A673 (cell line): Measurements from ENCODE around the gene FERMT2.

Experiments
- CTCF ChIP-seq: fragments of 300-800, 200-600 bp; sonication (generic); conservative IDR thresholded peaks from 2 replicates; pipeline ENCODE4 v1.5.1; 2017; ENCODE audit warnings: low read depth, mild to moderate bottlenecking, antibody characterized with exemption, low read length, moderate library complexity, mixed read lengths
- EZH2 ChIP-seq: fragments of 200-600 bp; sonication (generic); IDR thresholded peaks from 2 replicates; pipeline ENCODE4 v1.6.1; 2017; ENCODE audit warnings: borderline replicate concordance, low read depth, mild to moderate bottlenecking, mixed read lengths, antibody characterized with exemption, low read length; ENCODE audit not compliant: poor library complexity, severe bottlenecking

- TF ChIP-seq EZH2 (no peak), CTCF (no peak)
Measured at GRCh38 chr14:52836063-52836462, 114.8 kb downstream of the FERMT2 start.
